ENCODE results near the gene SCTR.

SCTR gene

DNA sequence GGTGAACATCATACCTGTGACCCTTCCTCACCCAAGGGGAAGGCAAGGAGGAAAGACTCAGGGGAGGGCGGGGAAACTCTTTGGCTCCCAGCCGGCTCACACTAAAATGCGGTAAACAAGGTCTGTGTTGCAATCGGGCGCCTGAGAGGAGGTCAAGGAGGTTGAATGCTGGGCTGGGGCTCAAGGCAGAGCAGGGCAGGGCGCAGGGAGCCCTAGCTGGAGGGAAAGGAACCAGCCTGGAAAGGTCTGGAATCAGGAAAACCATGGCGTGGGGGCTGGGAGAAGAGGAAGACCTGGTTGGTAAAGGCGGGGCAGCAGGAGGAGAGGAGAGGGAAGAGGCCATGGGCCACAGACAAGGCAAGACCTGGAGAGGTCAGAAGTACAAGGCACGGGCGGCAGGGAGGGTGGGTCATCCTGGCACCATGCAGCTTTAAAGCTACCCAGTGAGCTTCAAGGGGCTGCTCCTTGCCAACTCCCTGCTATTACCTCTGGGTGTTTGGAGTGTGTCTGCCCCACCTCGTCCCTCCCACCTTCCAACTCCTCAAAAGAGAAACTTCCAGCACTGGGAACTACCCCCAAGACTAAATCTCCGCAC lies 97.4 kb downstream of the SCTR start:
- DNase-seq: no peak
- peaks cover 2 to 4% of the 10 kb centered on the region in 2 donors for H3K9me3 Mint-ChIP-seq
- H3K4me3 Mint-ChIP-seq: no peak overlapping the region
- no peak for ATAC-seq
- H3K4me1 Mint-ChIP-seq: peaks cover 1% of the 10 kb centered on the region
- H3K27me3 Mint-ChIP-seq: peaks cover 86% of the 10 kb centered on the region
- no peak overlapping the region for H3K27ac Mint-ChIP-seq

- no peak for ATAC-seq
- no peak for DNase-seq
- Mint-ChIP-seq H3K9me3 (peaks cover 7 to 10% of the 10 kb centered on the region in 2 donors), H3K27ac (no peak overlapping the region), H3K4me3 (no peak overlapping the region), H3K27me3 (peaks cover 88% of the 10 kb centered on the region), H3K4me1 (no peaks in the 10 kb centered on the region)
Measured at GRCh38 chr2:119426396-119426675, 97.9 kb downstream of the SCTR start.

DNA sequence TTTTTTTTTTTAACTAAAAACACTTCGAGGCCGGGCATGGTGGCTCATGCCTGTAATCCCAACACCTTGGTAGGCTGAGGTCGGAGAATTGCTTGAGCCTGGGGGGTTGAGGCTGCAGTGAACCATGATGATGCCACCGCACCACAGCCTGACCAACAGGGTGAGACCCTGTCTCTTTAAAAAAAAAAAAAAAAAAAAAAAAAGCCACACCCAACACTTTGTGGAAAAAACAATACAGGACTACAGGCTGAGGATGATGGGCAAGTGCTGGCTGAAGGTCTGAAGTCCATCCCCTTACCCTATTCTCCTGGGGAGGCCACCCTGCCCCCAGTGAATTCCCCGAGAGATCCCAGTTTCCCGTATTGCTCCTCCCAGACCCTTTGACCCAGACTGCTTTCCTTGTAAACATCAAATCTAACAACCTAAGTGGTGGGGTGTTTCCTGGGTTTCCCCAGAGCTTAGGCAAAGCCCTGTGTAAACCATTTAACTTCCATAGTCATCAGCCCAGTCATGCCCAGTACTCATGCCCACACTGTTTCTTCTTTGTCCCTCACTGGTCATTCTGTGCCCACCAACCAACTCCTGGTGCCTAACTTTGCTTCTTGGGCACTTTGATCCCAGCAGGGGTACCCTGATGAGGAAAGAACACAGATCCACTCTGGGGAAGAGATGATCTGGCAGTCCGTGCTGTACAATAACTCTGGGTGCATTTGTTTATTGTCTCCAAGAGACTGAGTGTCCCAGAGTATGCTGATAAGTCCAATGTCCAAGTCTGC lies 98.5 kb downstream of the SCTR start:
- H3K9me3 Mint-ChIP-seq: peaks cover 11 to 15% of the 10 kb centered on the region in 2 donors
- no peak overlapping the region for H3K27ac Mint-ChIP-seq
- DNase-seq: no peak
- H3K27me3 Mint-ChIP-seq: peaks cover 86% of the 10 kb centered on the region
- no peak for ATAC-seq
- no peak overlapping the region for H3K4me3 Mint-ChIP-seq
- no peaks in the 10 kb centered on the region for H3K4me1 Mint-ChIP-seq

DNA sequence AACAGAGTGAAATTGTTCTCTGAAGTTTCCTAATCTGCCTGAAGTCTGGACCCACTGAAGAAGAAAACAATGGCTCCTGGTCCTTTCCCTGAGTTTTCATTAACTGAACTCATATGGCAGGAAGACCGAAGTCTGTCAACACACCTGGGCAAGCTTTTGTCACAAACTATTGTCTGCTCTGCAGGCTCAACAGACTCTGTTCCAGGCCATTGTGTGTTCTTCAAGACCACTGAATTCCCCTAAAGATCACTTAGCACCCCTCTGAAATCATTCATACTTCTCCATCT lies 99.2 kb downstream of the SCTR start:
- H3K27ac Mint-ChIP-seq: no peak overlapping the region
- H3K27me3 Mint-ChIP-seq: peaks cover 78% of the 10 kb centered on the region
- DNase-seq: no peak
- no peaks in the 10 kb centered on the region for H3K4me1 Mint-ChIP-seq
- peaks cover 11 to 15% of the 10 kb centered on the region in 2 donors for H3K9me3 Mint-ChIP-seq
- ATAC-seq: no peak
- no peak overlapping the region for H3K4me3 Mint-ChIP-seq

DNA sequence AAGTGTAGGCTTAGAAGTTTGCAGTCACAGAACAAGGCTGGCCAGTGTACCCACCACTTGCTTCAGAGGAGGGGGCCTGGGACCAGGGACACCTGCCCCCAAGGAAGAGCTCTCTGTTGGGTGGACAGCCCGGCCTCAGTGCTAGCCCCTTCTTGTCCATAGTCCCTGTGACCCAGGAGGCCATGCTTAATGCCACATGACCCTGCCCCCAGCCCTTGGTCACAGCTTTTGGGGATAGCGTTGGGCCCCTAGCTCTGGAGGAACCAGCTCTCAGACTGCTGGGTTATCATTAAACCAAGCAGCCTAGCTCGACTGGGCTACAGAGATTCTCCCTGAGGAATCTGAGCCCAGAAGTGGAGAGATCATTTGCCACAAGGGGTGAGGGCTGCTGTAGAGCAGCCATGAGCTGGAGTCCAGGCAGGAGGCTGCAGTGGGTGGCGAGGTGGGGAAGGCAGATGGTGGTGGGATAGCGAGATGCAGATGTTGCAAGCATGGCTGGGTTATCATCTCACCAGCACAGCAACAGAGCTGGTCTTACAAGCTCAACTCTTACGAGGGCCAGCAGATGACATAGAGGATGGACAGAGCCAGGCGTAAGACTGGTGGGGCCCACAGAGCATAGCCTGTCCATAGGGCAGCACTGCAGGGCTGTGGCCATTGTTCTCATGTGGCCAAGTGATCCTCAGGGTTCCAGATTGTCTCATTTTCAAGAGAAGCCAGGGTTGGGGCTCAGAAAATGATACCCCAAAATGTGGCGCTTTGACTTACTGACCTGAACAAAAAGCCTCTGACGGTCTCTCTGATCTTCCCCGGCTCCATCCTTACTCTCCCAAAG lies 99.8 kb downstream of the SCTR start:
- no peak overlapping the region for H3K4me3 Mint-ChIP-seq
- no peaks in the 10 kb centered on the region for H3K4me1 Mint-ChIP-seq
- H3K27ac Mint-ChIP-seq: no peak overlapping the region
- ATAC-seq (peak; percentile 32), DNase-seq (no peak)
- peaks cover 11 to 15% of the 10 kb centered on the region in 2 donors for H3K9me3 Mint-ChIP-seq
- peaks cover 73% of the 10 kb centered on the region for H3K27me3 Mint-ChIP-seq

- Mint-ChIP-seq H3K27me3 (peaks cover 66% of the 10 kb centered on the region), H3K9me3 (peaks cover 11 to 15% of the 10 kb centered on the region in 2 donors), H3K4me1 (no peaks in the 10 kb centered on the region), H3K4me3 (no peak overlapping the region), H3K27ac (no peak overlapping the region)
- ATAC-seq (no peak), DNase-seq (no peak)
Measured at GRCh38 chr2:119423811-119424210, 100.5 kb downstream of the SCTR start.

GRCh38 chr2:119423108-119423444 lies 101.2 kb downstream of the SCTR start:
- Mint-ChIP-seq H3K27ac (no peak overlapping the region), H3K4me3 (no peak overlapping the region), H3K27me3 (peaks cover 58% of the 10 kb centered on the region), H3K9me3 (peaks cover 11 to 15% of the 10 kb centered on the region in 2 donors), H3K4me1 (no peaks in the 10 kb centered on the region)
- ATAC-seq: no peak
- DNase-seq: no peak

DNA sequence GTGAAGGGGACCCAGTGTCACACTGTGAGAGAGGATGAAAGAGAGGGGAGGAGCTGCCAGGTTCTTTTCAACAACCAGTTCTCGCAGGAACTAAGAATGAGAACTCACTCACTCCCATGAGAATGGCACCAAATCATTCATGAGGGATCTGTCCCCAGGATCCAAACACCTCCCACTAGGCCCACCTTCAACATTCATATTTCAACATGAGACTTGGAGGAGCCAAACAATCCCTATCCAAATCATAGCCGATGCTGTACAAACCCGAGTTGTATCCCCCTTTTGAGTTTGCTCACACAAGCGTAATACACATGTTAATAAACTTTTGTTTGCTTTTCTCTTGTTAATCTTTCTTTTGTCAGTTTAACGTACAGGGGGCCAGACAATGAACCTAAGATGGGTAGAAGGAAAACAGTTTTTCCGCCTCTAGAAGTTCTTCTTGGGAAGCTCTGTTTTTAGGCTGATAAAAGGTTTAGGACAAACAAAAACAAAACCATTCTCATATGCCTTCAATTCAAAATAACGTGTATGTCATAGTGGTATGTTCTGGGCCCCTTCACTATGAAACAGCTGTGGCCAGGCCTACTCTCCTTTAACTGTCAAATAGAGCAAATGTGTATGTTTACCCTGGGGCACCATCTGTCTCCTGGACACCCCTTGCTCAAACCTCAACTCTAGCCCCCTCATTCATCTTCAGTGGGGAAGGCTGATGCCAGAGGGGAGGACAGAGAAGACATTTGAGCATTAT lies 101.7 kb downstream of the SCTR start:
- H3K27ac Mint-ChIP-seq: no peak overlapping the region
- ATAC-seq (no peak), DNase-seq (no peak)
- peaks cover 11 to 15% of the 10 kb centered on the region in 2 donors for H3K9me3 Mint-ChIP-seq
- H3K27me3 Mint-ChIP-seq: peaks cover 53% of the 10 kb centered on the region
- no peak overlapping the region for H3K4me3 Mint-ChIP-seq
- no peaks in the 10 kb centered on the region for H3K4me1 Mint-ChIP-seq

DNA sequence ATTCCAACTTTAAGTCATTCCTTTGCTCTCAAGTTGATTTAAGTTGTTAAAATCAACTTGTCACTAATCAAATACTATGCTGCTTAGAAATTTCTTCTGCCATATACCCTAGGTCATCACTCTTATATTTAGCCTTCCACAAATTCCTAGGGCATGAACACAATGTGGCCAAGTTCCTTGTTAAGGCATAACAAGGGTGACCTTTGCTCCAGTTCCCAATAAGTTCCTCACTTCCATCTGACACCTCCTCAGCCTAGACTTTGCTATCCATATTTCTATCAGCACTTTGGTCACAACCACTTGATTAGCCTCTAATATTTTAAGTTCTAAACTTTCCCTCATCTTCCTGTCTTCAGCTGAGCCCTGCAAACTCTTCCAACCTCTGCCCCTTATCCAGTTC lies 102.5 kb downstream of the SCTR start:
- H3K27me3 Mint-ChIP-seq: peaks cover 45% of the 10 kb centered on the region

DNA sequence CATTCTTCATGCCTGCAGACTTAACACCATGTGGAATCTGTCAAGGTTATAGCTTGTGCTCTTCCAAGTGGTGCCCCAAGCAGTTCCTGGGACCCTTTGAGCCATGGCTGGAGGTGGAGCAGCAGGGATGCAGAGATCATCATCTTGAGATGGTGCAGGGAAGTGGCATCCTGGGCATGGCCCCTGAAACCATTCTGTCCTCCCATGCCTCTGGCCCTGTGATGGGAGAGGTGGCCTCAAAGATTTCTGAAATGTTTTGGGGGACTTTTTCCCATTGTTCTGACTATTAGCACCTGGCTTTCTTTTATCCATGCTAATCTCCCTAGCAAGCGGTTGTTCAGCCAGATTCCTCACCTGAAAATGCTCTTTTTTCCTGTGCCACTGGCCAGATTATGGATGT lies 103.0 kb downstream of the SCTR start:
- no peak overlapping the region for H3K4me3 Mint-ChIP-seq
- H3K4me1 Mint-ChIP-seq: no peaks in the 10 kb centered on the region
- ATAC-seq (no peak), DNase-seq (no peak)
- peaks cover 41% of the 10 kb centered on the region for H3K27me3 Mint-ChIP-seq
- no peak overlapping the region for H3K27ac Mint-ChIP-seq
- H3K9me3 Mint-ChIP-seq: peaks cover 11 to 15% of the 10 kb centered on the region in 2 donors

More for the DNA sequence above, 102.5 kb downstream of the SCTR start:
- peaks cover 11 to 15% of the 10 kb centered on the region in 2 donors for H3K9me3 Mint-ChIP-seq
- DNase-seq (no peak), ATAC-seq (no peak)
- H3K4me3 Mint-ChIP-seq: no peak overlapping the region
- H3K4me1 Mint-ChIP-seq: no peaks in the 10 kb centered on the region
- no peak overlapping the region for H3K27ac Mint-ChIP-seq

DNA sequence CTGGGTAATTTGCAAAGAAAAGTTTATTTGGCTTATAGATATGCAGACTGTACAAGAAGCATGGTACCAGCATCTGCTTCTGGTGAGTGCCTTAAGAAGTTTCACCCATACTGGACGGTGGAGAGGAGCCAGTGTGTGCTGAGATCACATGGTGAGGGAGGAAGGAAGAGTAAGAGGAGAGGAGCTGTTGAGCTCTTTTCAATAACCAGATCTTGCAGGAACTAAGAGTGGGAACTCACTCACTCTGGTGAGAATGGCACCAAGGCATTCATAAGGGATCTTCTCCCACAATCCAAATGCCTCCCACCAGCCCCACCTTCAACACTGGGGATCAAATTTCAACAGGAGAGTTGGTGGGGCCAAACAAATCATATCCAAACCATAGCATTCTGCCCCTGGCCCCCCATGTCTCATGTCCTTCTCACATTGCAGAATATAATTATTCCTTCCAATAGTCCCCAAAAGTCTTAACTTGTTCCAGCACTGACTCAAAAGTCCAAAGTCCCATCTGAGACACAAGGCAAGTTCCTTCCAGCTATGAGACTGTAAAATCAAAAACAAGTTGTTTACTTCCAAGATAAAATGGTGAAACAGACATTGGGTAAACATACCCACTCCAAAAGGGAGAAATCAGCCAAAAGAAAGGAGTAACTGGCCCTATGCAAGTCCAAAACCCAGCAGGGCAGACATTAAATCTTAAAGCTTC lies 104.3 kb downstream of the SCTR start:
- no peak overlapping the region for H3K27ac Mint-ChIP-seq
- no peak for DNase-seq
- no peaks in the 10 kb centered on the region for H3K4me1 Mint-ChIP-seq
- H3K27me3 Mint-ChIP-seq: peaks cover 30% of the 10 kb centered on the region
- no peak for ATAC-seq
- no peak overlapping the region for H3K4me3 Mint-ChIP-seq
- H3K9me3 Mint-ChIP-seq: peaks cover 11 to 15% of the 10 kb centered on the region in 2 donors

DNA sequence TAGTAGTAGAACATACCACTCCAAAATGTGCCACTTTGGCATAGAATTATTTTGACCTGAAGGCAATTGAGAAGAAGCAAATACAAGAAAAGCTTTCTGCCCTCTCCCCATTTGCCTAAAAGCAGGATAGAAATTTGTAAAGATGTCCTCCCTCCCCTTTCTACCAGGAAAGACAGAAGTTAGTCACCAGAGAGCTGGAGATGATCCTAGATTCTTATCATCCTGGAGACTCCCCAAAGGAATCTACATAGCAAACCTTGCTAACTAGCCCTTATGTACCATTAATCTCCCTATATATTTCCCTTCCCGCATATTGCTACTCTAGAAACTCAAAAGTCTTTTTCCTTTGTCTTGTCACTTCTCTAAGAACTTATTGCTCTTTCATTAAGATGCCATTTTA lies 105.2 kb downstream of the SCTR start:
- H3K27ac Mint-ChIP-seq: no peak overlapping the region
- H3K9me3 Mint-ChIP-seq: peaks cover 11 to 15% of the 10 kb centered on the region in 2 donors
- DNase-seq: no peak
- ATAC-seq: no peak
- H3K27me3 Mint-ChIP-seq: peaks cover 21% of the 10 kb centered on the region
- H3K4me1 Mint-ChIP-seq: no peaks in the 10 kb centered on the region
- no peak overlapping the region for H3K4me3 Mint-ChIP-seq

- no peaks in the 10 kb centered on the region for H3K4me1 Mint-ChIP-seq
- no peak for DNase-seq
- ATAC-seq: no peak
- H3K4me3 Mint-ChIP-seq: no peak overlapping the region
- H3K27ac Mint-ChIP-seq: no peak overlapping the region
- H3K27me3 Mint-ChIP-seq: peaks cover 18% of the 10 kb centered on the region
- H3K9me3 Mint-ChIP-seq: peaks cover 11 to 15% of the 10 kb centered on the region in 2 donors
Measured at GRCh38 chr2:119417908-119418307, 106.4 kb downstream of the SCTR start.

- Mint-ChIP-seq H3K4me3 (no peak overlapping the region), H3K27ac (no peak overlapping the region), H3K4me1 (no peaks in the 10 kb centered on the region), H3K9me3 (peaks cover 5 to 6% of the 10 kb centered on the region in 2 donors), H3K27me3 (peaks cover 3% of the 10 kb centered on the region)
- ATAC-seq (no peak), DNase-seq (no peak)
Measured at GRCh38 chr2:119416299-119416923, 107.9 kb downstream of the SCTR start.

- no peaks in the 10 kb centered on the region for H3K27me3 Mint-ChIP-seq
Measured at GRCh38 chr2:119415630-119416029, 108.7 kb downstream of the SCTR start.

More at GRCh38 chr2:119415630-119416029, 108.7 kb downstream of the SCTR start:
- H3K4me3 Mint-ChIP-seq: no peak overlapping the region
- no peak overlapping the region for H3K27ac Mint-ChIP-seq
- no peak for DNase-seq
- no peaks in the 10 kb centered on the region for H3K9me3 Mint-ChIP-seq
- no peaks in the 10 kb centered on the region for H3K4me1 Mint-ChIP-seq
- ATAC-seq: no peak
